ENCODE results near the gene RNF26. TPM values are rescaled to one million over a fixed set of nuclear protein-coding genes. Genes with fewer than 3 reads are reported as not detected.

Gene RNF26
- total and polyA plus RNA-seq, 4 donors = 6.3 to 19.1 (median 11.1) TPM

GRCh38 chr11:119342362-119343130, 8.2 kb downstream of the RNF26 start:
- Histone ChIP-seq H3K27ac (ENCODE audit: low read depth in 1 of 2, low read length in 2 of 2) (no peak overlapping the region), H3K9me3 (ENCODE audit: control insufficient read depth in 4 of 4, low read length in 3 of 4) (no peaks in the 10 kb centered on the region), H3K9ac (ENCODE audit: low read depth in 1 of 2, low read length in 2 of 2) (no peak overlapping the region), H3K4me1 (ENCODE audit: control insufficient read depth in 4 of 4, insufficient read depth in 4 of 4, low read length in 3 of 4) (peaks cover 7 to 20% (median 11%) of the 10 kb centered on the region in 4 donors), H3K27me3 (ENCODE audit: control insufficient read depth in 4 of 4, insufficient read depth in 4 of 4, low read length in 3 of 4) (peaks cover 0 to 2% (median 0%) of the 10 kb centered on the region in 4 donors), H3K36me3 (ENCODE audit: control insufficient read depth in 4 of 4, insufficient read depth in 3 of 4, low read depth in 1 of 4, low read length in 3 of 4) (no peaks in the 10 kb centered on the region), H3K4me3 (ENCODE audit: low read depth in 1 of 3, low read length in 3 of 3) (no peak overlapping the region)
- TF ChIP-seq RXRA (IDR thresholded peaks at IDR 0.05) = no peak
- TF ChIP-seq HNF4A (conservative IDR thresholded peaks at IDR 0.05) = no peak
- no peak for TF ChIP-seq TAF1 (conservative IDR thresholded peaks at IDR 0.05)
- no peak for TF ChIP-seq SP1 (IDR thresholded peaks at IDR 0.05)
- no peak for TF ChIP-seq RAD21 (IDR thresholded peaks at IDR 0.05)
- TF ChIP-seq EGR1 (IDR thresholded peaks at IDR 0.05; ENCODE audit: low read depth in 2 of 2) = no peak
- no peak for TF ChIP-seq NR2F2 (IDR thresholded peaks at IDR 0.05)
- no peak for TF ChIP-seq FOXA2 (IDR thresholded peaks at IDR 0.05)
- no peak for TF ChIP-seq REST (IDR thresholded peaks at IDR 0.05)
- no peak for TF ChIP-seq HNF4G (IDR thresholded peaks at IDR 0.05)
- no peak for TF ChIP-seq GABPA (IDR thresholded peaks at IDR 0.05 in 1 of 2, conservative IDR thresholded peaks at IDR 0.05 in 1 of 2)
- TF ChIP-seq FOXA1 (IDR thresholded peaks at IDR 0.05) = no peak
- TF ChIP-seq JUND (IDR thresholded peaks at IDR 0.05) = no peak
- no peak for TF ChIP-seq MAX (IDR thresholded peaks at IDR 0.05)
- TF ChIP-seq CTCF (IDR thresholded peaks at IDR 0.05; ENCODE audit: low read depth, low read length, missing input control) = no peak
- no peak for TF ChIP-seq YY1 (IDR thresholded peaks at IDR 0.05)
- no peak for TF ChIP-seq ATF3 (IDR thresholded peaks at IDR 0.05)
- TF ChIP-seq, protein P1, sequence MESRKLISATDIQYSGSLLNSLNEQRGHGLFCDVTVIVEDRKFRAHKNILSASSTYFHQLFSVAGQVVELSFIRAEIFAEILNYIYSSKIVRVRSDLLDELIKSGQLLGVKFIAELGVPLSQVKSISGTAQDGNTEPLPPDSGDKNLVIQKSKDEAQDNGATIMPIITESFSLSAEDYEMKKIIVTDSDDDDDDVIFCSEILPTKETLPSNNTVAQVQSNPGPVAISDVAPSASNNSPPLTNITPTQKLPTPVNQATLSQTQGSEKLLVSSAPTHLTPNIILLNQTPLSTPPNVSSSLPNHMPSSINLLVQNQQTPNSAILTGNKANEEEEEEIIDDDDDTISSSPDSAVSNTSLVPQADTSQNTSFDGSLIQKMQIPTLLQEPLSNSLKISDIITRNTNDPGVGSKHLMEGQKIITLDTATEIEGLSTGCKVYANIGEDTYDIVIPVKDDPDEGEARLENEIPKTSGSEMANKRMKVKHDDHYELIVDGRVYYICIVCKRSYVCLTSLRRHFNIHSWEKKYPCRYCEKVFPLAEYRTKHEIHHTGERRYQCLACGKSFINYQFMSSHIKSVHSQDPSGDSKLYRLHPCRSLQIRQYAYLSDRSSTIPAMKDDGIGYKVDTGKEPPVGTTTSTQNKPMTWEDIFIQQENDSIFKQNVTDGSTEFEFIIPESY (IDR thresholded peaks at IDR 0.05) = no peak
- WGBS = 87% methylated on average over 10 of the region's 10 CpGs
- DNase-seq (ENCODE audit: low spot score) = no peak

Data from liver (tissue), 9 donors.